Osteocyte (in vitro differentiated cells): Measurements from ENCODE around the gene C4BPB. TPM values are rescaled to one million over a fixed set of nuclear protein-coding genes. Genes with fewer than 3 reads are reported as not detected.

Experiments
- DNase-seq: peaks from one replicate; pipeline ENCODE4 v3.0.0; 2021; ENCODE audit warnings: mixed read lengths; ENCODE audit not compliant: unreplicated experiment; ENCODE audit errors: extremely low spot score
- H3K27ac Mint-ChIP-seq: one replicate; pipeline ENCODE4 v1.8.0; 2021; ENCODE audit warnings: mild to moderate bottlenecking, mixed read lengths; ENCODE audit not compliant: unreplicated experiment
- H3K27me3 Mint-ChIP-seq: one replicate; pipeline ENCODE4 v1.8.0; 2021; ENCODE audit warnings: mixed read lengths; ENCODE audit not compliant: unreplicated experiment
- H3K36me3 Mint-ChIP-seq: one replicate; pipeline ENCODE4 v1.8.0; 2021; ENCODE audit warnings: mixed read lengths; ENCODE audit not compliant: unreplicated experiment
- H3K4me1 Mint-ChIP-seq: one replicate; pipeline ENCODE4 v1.8.0; 2021; ENCODE audit warnings: mixed read lengths; ENCODE audit not compliant: unreplicated experiment
- H3K4me3 Mint-ChIP-seq: one replicate; pipeline ENCODE4 v1.8.0; 2021; ENCODE audit warnings: mild to moderate bottlenecking, moderate library complexity, mixed read lengths; ENCODE audit not compliant: unreplicated experiment
- H3K9me3 Mint-ChIP-seq: one replicate; pipeline ENCODE4 v1.8.0; 2021; ENCODE audit warnings: mixed read lengths; ENCODE audit not compliant: unreplicated experiment
- total RNA-seq: library from RNA; stranded (reverse); gene quantifications from 2 replicates; pipeline ENCODE4 v1.2.1, GENCODE V29; 2021
- TF ChIP-seq, protein P1 (sequence below): fragments of 200-600 bp; sonication (generic); IDR thresholded peaks from 2 replicates; pipeline ENCODE4 v1.5.0; 2021; ENCODE audit warnings: antibody characterized with exemption, mild to moderate bottlenecking, moderate library complexity

The C4BPB gene
- total RNA-seq, 1 donor from 2014 or later: not detected

DNA sequence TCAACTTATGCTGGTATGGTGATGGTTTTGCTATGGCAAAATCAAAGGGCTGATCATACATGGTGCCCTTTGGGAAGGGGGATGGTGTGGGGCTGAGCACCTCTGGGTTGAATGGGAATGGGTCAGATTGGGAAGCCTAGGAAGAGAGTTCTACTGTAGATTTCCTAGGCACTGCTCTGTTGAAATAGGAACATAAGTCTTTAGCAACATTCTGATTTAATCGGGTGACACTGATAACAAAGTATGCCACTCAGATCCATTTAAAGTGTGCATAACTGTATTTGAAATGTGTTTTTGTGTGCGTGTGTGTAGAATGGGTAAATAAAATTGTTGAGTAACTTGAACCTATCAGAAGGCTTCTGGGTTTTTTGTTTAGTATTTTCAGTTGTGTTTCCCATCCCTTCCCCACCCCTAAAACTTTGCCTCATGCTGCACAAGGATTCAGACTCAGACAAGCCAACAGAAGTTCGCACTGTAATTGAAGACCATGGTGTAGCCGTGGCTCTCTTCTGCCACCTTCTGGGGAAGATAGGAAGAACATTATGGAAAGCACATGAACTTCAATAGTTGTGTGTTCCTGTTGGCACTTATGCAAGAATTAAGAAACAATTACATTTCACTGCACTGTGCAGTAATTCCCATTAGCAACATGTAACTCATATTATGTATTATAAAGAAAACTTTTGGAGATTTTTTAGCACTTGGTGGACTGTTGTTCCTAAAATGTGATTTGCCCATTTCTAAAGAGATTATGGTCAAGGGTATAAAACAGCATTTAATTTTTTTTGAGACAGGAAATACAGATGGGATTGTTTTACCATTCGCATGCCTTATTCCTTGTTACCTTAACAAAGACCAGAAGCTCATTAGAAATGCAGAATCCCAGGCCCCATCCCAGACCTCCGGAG is 10.9 kb upstream of the C4BPB start:
- Mint-ChIP-seq H3K4me3 (no peak overlapping the region), H3K4me1 (no peaks in the 10 kb centered on the region), H3K9me3 (no peaks in the 10 kb centered on the region), H3K27ac (no peak overlapping the region), H3K36me3 (peaks cover 21% of the 10 kb centered on the region), H3K27me3 (peaks cover 7% of the 10 kb centered on the region)
- TF ChIP-seq, protein P1, sequence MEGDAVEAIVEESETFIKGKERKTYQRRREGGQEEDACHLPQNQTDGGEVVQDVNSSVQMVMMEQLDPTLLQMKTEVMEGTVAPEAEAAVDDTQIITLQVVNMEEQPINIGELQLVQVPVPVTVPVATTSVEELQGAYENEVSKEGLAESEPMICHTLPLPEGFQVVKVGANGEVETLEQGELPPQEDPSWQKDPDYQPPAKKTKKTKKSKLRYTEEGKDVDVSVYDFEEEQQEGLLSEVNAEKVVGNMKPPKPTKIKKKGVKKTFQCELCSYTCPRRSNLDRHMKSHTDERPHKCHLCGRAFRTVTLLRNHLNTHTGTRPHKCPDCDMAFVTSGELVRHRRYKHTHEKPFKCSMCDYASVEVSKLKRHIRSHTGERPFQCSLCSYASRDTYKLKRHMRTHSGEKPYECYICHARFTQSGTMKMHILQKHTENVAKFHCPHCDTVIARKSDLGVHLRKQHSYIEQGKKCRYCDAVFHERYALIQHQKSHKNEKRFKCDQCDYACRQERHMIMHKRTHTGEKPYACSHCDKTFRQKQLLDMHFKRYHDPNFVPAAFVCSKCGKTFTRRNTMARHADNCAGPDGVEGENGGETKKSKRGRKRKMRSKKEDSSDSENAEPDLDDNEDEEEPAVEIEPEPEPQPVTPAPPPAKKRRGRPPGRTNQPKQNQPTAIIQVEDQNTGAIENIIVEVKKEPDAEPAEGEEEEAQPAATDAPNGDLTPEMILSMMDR: peak; percentile 89
- no peak for DNase-seq

DNA sequence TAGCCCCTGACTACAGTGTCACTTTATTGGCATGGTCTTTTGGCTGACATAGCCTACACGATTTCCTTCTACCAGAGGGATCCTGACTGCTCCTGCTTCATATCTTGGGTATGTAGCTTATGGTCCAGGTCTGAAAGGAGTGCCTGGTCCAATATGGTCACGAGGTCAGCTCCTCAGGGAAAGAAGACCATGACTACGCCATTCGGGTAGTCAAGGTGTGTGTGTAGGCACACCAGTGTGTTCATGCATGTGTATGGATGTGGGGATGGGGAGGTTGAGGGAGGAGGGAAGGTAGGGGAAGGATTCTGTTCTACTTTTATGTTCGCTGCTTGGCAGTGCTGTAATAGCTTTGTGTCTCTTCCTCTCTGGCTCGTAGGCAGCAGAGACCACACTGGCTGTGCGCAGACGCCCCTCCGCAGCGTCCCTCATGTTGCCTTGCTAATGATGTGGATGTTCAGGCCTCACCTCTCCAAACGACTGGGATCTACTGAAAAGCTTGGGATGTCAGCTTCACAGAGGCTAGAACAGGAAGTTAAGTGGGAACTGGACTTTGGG is 10.0 kb upstream of the C4BPB start:
- Mint-ChIP-seq H3K36me3 (peaks cover 14% of the 10 kb centered on the region), H3K4me3 (no peak overlapping the region), H3K27me3 (peaks cover 9% of the 10 kb centered on the region), H3K9me3 (no peaks in the 10 kb centered on the region), H3K4me1 (no peaks in the 10 kb centered on the region), H3K27ac (no peak overlapping the region)
- TF ChIP-seq, protein P1: no peak
- no peak for DNase-seq

DNA sequence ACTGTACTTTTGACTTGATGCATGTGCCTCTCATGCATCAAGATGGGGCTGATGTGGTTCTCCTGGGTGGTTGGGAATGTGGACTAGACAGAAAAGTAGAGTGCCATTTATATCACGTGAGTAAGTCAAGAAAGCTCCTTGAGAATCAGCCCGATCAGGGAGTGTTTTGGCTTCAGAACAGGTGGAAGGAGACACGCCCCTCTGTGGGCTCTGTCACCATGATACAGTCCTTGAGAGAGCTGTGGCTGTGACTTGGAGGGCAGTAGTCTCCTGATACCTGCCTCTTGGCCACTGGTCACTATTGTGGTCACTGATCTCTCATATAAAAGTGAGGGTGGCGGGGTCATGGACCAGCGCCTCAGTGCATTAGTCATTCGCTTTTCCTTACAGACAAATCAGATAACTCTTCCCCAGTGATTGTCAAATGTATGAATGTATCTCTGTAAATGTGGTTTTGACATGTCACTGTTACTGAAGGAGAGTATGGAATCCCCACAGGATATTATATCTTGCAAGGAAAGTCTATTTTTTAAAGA is 8.9 kb upstream of the C4BPB start:
- DNase-seq: no peak
- H3K36me3 Mint-ChIP-seq: peaks cover 14% of the 10 kb centered on the region
- peaks cover 9% of the 10 kb centered on the region for H3K4me1 Mint-ChIP-seq
- H3K4me3 Mint-ChIP-seq: no peak overlapping the region
- TF ChIP-seq, protein P1: no peak
- peaks cover 13% of the 10 kb centered on the region for H3K27me3 Mint-ChIP-seq
- H3K27ac Mint-ChIP-seq: no peak overlapping the region
- H3K9me3 Mint-ChIP-seq: no peaks in the 10 kb centered on the region

DNA sequence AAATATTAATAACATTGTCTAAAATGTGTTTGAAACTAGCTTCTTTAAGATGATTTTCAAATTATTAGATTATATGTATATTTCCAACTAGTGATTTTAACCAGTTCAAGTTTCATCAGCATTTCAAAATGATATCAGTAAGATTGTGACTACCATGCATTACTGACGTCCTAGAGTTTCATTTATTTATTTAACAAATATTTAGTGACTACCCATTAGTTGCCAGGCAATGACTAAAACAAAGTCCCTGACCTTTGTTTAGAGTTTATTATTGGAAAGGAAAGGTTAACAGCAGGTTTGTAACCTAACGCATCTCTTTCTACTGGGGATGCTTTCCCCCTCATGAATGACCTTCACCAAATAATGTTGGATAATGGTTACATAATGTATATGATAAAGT is 7.6 kb upstream of the C4BPB start:
- TF ChIP-seq, protein P1: no peak
- H3K4me3 Mint-ChIP-seq: no peak overlapping the region
- H3K27me3 Mint-ChIP-seq: peaks cover 13% of the 10 kb centered on the region
- H3K4me1 Mint-ChIP-seq: peaks cover 12% of the 10 kb centered on the region
- no peaks in the 10 kb centered on the region for H3K9me3 Mint-ChIP-seq
- no peak overlapping the region for H3K27ac Mint-ChIP-seq
- DNase-seq: no peak
- H3K36me3 Mint-ChIP-seq: peaks cover 6% of the 10 kb centered on the region

DNA sequence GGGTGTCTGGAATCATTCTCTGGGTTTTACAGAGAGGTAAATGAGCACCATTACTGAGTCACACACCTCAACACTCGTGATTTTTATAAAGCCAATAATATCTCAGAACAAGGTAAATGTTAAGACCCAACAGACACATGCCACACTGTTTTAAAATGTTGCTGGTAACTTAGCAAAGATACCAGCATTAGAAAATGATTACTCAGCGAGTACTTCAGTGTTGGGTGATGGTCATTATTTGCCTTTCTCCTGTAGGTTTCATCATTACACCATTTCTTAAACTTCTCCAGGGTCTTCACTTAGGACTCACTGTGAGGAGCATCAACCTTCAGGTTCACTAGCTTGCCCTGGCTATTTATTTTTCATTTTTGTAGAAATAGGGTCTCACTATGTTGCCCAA is 6.9 kb upstream of the C4BPB start:
- no peak for DNase-seq
- TF ChIP-seq, protein P1: no peak
- H3K27ac Mint-ChIP-seq: no peak overlapping the region
- no peaks in the 10 kb centered on the region for H3K9me3 Mint-ChIP-seq
- H3K36me3 Mint-ChIP-seq: peaks cover 6% of the 10 kb centered on the region
- H3K27me3 Mint-ChIP-seq: peaks cover 13% of the 10 kb centered on the region
- H3K4me3 Mint-ChIP-seq: no peak overlapping the region
- H3K4me1 Mint-ChIP-seq: peaks cover 12% of the 10 kb centered on the region
